HFFc6 (cell line): ENCODE measurements around the gene CLCA2. TPM values are rescaled to one million over a fixed set of nuclear protein-coding genes. Genes with fewer than 3 reads are reported as not detected.

Source experiments
- DNase-seq: peaks from one replicate; pipeline ENCODE4 v3.0.0-alpha.2; 2018
- H3K27ac Mint-ChIP-seq: 2 replicates; pipeline ENCODE4 v1.8.0; 2020; ENCODE audit warnings: mild to moderate bottlenecking, mixed read lengths
- H3K27me3 Mint-ChIP-seq: 2 replicates; pipeline ENCODE4 v1.8.0; 2021; ENCODE audit warnings: mild to moderate bottlenecking, moderate library complexity, mixed read lengths; ENCODE audit not compliant: insufficient read depth
- H3K36me3 Mint-ChIP-seq: 2 replicates; pipeline ENCODE4 v1.8.0; 2021; ENCODE audit warnings: low read depth, mixed read lengths
- H3K4me1 Mint-ChIP-seq: 2 replicates; pipeline ENCODE4 v1.8.0; 2020; ENCODE audit warnings: low read depth, mixed read lengths
- H3K4me3 Mint-ChIP-seq: 2 replicates; pipeline ENCODE4 v1.8.0; 2020; ENCODE audit warnings: mild to moderate bottlenecking, moderate library complexity, mixed read lengths
- H3K9me3 Mint-ChIP-seq: 2 replicates; pipeline ENCODE4 v1.8.0; 2020; ENCODE audit warnings: mild to moderate bottlenecking, mixed read lengths
- total RNA-seq, 6 experiments: library from RNA; stranded (reverse); fragmentation: NEBNext Ultra II Directional; extraction: Animal tissue kit (Norgen Biotek cat#: 25700); gene quantifications; 2 replicates in 1 of 6; 3 replicates in 5 of 6; pipeline ENCODE4 v1.2.3, GENCODE V29; 2021
- TF ChIP-seq, protein P1 (sequence below): fragments of 200-600 bp; sonication (generic); IDR thresholded peaks from 2 replicates; pipeline ENCODE4 v1.5.0; 2021; ENCODE audit warnings: antibody characterized with exemption, mild to moderate bottlenecking

The CLCA2 gene
- total RNA-seq, 6 experiments from 2014 or later = 0.09 to 0.50 (median 0.18) TPM

GRCh38 chr1:86481966-86482365, 58.0 kb downstream of the CLCA2 start:
- no peak overlapping the region for H3K4me3 Mint-ChIP-seq
- TF ChIP-seq, protein P1, sequence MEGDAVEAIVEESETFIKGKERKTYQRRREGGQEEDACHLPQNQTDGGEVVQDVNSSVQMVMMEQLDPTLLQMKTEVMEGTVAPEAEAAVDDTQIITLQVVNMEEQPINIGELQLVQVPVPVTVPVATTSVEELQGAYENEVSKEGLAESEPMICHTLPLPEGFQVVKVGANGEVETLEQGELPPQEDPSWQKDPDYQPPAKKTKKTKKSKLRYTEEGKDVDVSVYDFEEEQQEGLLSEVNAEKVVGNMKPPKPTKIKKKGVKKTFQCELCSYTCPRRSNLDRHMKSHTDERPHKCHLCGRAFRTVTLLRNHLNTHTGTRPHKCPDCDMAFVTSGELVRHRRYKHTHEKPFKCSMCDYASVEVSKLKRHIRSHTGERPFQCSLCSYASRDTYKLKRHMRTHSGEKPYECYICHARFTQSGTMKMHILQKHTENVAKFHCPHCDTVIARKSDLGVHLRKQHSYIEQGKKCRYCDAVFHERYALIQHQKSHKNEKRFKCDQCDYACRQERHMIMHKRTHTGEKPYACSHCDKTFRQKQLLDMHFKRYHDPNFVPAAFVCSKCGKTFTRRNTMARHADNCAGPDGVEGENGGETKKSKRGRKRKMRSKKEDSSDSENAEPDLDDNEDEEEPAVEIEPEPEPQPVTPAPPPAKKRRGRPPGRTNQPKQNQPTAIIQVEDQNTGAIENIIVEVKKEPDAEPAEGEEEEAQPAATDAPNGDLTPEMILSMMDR = no peak
- DNase-seq = no peak
- H3K27me3 Mint-ChIP-seq = peaks cover 1% of the 10 kb centered on the region
- H3K27ac Mint-ChIP-seq = no peak overlapping the region
- peaks cover 4% of the 10 kb centered on the region for H3K4me1 Mint-ChIP-seq
- no peaks in the 10 kb centered on the region for H3K9me3 Mint-ChIP-seq
- no peaks in the 10 kb centered on the region for H3K36me3 Mint-ChIP-seq

GRCh38 chr1:86487131-86487810, 63.3 kb downstream of the CLCA2 start:
- Mint-ChIP-seq H3K27me3 (peaks cover 1% of the 10 kb centered on the region), H3K4me3 (no peak overlapping the region), H3K27ac (peak overlapping the region; percentile 12), H3K36me3 (no peaks in the 10 kb centered on the region), H3K9me3 (no peaks in the 10 kb centered on the region), H3K4me1 (peaks cover 14% of the 10 kb centered on the region)
- DNase-seq = peak; percentile 76
- TF ChIP-seq, protein P1 = no peak

DNA sequence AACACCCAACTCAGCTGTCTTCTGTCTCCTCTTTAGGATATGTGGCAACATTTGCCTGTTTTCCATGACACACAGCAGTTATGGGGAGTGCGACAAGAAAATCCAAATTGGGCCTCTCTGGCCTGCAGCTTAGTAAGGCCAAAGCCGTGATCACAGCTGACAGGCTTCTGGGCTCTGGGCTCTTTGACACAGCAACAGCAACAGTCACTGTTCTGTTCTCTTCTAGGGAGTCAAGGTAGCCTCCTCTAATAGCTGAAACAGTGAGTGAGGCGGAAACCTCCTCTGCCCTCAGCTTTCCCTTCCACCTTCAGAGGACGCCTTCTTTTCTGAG, 63.8 kb downstream of the CLCA2 start:
- peaks cover 1% of the 10 kb centered on the region for H3K27me3 Mint-ChIP-seq
- no peak overlapping the region for H3K4me3 Mint-ChIP-seq
- no peak for DNase-seq
- H3K9me3 Mint-ChIP-seq = no peaks in the 10 kb centered on the region
- no peaks in the 10 kb centered on the region for H3K36me3 Mint-ChIP-seq
- TF ChIP-seq, protein P1 = no peak
- peaks cover 14% of the 10 kb centered on the region for H3K4me1 Mint-ChIP-seq
- H3K27ac Mint-ChIP-seq = peak overlapping the region; percentile 12; the same call in 1 of the 2 replicates

DNA sequence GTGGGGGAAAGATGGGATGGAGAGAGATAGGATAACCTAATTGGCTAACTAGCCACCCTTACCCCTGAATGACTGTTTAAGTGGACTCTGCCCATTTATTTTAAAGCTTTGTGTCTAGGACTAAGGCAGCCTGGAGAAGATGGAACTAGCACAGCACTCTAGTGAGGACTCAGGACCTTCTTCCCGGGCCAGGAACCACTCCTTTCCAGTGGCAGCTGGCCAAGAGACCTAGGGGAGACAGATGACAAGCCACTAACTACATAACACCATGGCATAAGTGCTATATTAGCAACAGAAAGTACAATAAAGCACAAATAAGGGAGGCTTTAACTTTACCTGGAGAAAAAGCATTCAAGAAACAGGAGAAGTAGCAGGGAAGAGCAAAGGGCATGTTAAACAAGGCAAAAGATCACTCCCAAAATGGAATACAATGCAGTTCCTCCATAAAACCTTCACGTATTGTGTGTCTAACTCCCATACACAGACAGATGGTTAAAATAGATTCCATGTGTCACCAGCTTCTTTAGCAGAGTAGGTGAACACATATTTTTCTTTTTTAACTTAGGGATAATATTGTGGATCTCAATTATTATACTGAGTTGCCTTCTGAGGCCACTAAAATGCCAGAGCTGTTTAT, 65.4 kb downstream of the CLCA2 start:
- H3K27ac Mint-ChIP-seq = no peak overlapping the region
- no peak for DNase-seq
- H3K36me3 Mint-ChIP-seq = no peaks in the 10 kb centered on the region
- H3K27me3 Mint-ChIP-seq = peaks cover 8% of the 10 kb centered on the region
- TF ChIP-seq, protein P1 = no peak
- H3K4me3 Mint-ChIP-seq = no peak overlapping the region
- H3K9me3 Mint-ChIP-seq = no peaks in the 10 kb centered on the region
- H3K4me1 Mint-ChIP-seq = peaks cover 14% of the 10 kb centered on the region

GRCh38 chr1:86491171-86491950, 67.4 kb downstream of the CLCA2 start:
- Mint-ChIP-seq H3K27ac (no peak overlapping the region), H3K4me1 (peaks cover 14% of the 10 kb centered on the region), H3K4me3 (no peak overlapping the region), H3K9me3 (no peaks in the 10 kb centered on the region), H3K36me3 (no peaks in the 10 kb centered on the region), H3K27me3 (peaks cover 14% of the 10 kb centered on the region)
- DNase-seq = no peak
- TF ChIP-seq, protein P1 = no peak
